Myocyte (in vitro differentiated cells): Measurements from ENCODE around the gene PPP1CC. TPM values are rescaled to one million over a fixed set of nuclear protein-coding genes. Genes with fewer than 3 reads are reported as not detected.
A peak's percentile ranks its signal among the peaks of the same experiment; 100 is the strongest.

ENCODE experiments used
- DNase-seq: peaks from one replicate; pipeline ENCODE4 v3.0.0-alpha.2; 2012; ENCODE audit warnings: low read depth
- total RNA-seq: library from RNA; depleted of rRNA; stranded (reverse); fragments of >200 nt; gene quantifications from 2 replicates; pipeline ENCODE4 v1.2.3, GENCODE V29; 2014

PPP1CC gene
- total RNA-seq, 1 donor from 2014 or later: 120 TPM

GRCh38 chr12:110688446-110689280 is 54.0 kb downstream of the PPP1CC start, which contains the start of gene HVCN1:
Gene HVCN1 (minus strand): TSS chr12:110689115. CDS start chr12:110683245, 5,870 bp downstream.
- DNase-seq: no peak

GRCh38 chr12:110687396-110688169 is 55.1 kb downstream of the PPP1CC start:
- no peak for DNase-seq

- no peak for DNase-seq
Observed at GRCh38 chr12:110686294-110686903, 56.3 kb downstream of the PPP1CC start.

- DNase-seq: no peak
Observed at GRCh38 chr12:110684312-110684836, 58.3 kb downstream of the PPP1CC start.

GRCh38 chr12:110683888-110684287 is 58.8 kb downstream of the PPP1CC start:
- no peak for DNase-seq

GRCh38 chr12:110680032-110680431 is 62.7 kb downstream of the PPP1CC start:
- DNase-seq: no peak

- DNase-seq: no peak
Observed at GRCh38 chr12:110679201-110679600, 63.5 kb downstream of the PPP1CC start.

- DNase-seq: no peak
Observed at GRCh38 chr12:110677982-110678381, 64.7 kb downstream of the PPP1CC start.

- DNase-seq: peak; percentile 68
Observed at GRCh38 chr12:110677206-110677911, 65.3 kb downstream of the PPP1CC start.

GRCh38 chr12:110676171-110676570 is 66.5 kb downstream of the PPP1CC start:
- no peak for DNase-seq

GRCh38 chr12:110670161-110670701 is 72.5 kb downstream of the PPP1CC start:
- DNase-seq: no peak

Other genes starting within 250 kb of the PPP1CC start
- gene VPS29, start 240.8 kb downstream of the PPP1CC start, total RNA-seq: 59.9 and 64.8 TPM in 2 replicates
- 1.1 and 3.6 TPM in 2 replicates for gene RAD9B, start 240.6 kb downstream of the PPP1CC start, total RNA-seq
- gene PPTC7, start 159.6 kb downstream of the PPP1CC start, total RNA-seq: 10.3 and 15.9 TPM in 2 replicates
- gene TCTN1, start 128.8 kb downstream of the PPP1CC start, total RNA-seq: 34.6 and 48.4 TPM in 2 replicates
- gene HVCN1, start 53.8 kb downstream of the PPP1CC start, total RNA-seq: 3.2 and 3.9 TPM in 2 replicates
- gene CCDC63, start 104.1 kb upstream of the PPP1CC start, total RNA-seq: not detected in 2 replicates
- gene MYL2, start 177.7 kb upstream of the PPP1CC start, total RNA-seq: 20.2 and 24.6 TPM in 2 replicates